NCI-H1436 treated with DMSO at 0.1 percent for 48 hours (cell line): Measurements from ENCODE around the gene STEAP3.

ENCODE experiments used
- DNase-seq: peaks from one replicate; lab custom pipeline; 2025; lab: John Stamatoyannopoulos, UW

Gene STEAP3

DNA sequence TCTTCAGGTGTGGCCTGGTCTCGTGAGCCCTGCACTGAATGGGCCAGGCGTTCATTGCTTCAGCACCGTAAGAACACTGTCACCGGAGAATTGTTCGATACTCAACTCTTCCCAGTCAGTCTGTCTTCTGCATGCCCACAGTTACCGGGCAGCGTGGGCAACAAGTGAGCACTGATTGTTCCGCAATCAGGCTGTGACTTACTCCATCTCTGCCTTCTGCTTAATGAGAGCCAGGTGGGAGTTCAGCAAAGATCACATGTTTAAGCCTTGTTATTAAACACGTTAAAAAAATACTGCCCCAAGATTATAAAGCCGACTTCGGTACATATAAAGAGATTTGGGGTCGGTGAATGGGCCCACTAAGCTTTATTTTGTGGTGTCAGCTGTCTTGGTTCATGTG, 3.7 kb downstream of the STEAP3 start:
- DNase-seq = no peak

DNA sequence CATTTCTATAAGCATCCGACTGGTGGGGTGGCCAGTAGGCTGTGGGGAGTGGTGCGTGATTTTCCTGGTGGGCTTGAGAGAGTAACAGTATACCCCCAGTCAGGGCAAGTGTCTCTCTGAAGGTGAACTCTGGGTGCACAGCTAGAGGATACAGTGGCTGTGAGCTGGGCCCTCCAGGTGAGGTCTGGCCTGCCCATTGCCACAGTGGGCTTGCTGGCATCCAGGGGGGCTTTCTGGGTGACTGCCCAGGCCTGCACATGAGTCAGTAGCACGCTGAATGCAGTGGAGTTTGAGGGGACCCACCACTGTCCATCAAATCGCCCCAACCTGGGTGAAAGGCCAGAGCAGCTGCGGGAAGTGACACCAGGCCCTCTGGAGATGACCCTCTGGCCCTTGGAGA, 4.5 kb downstream of the STEAP3 start:
- no peak for DNase-seq

DNA sequence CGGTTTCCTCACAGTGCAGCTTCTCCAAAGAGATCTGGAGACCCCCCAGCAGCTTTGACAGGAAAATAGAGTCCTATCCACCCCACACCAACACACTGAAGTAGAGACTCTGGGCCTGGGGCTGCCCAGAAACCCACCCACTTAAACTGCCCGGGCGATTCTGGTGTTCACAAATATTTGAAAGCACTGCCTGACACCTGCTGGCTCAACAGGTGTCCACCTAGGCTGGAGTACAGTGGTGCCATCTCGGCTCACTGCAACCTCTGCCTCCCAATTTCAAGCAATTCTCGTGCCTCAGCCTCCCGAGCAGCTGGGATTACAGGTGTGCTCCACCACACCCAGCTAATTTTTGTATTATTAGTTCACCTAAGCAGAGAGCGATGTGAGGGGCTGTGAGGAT, 5.3 kb downstream of the STEAP3 start:
- no peak for DNase-seq

DNA sequence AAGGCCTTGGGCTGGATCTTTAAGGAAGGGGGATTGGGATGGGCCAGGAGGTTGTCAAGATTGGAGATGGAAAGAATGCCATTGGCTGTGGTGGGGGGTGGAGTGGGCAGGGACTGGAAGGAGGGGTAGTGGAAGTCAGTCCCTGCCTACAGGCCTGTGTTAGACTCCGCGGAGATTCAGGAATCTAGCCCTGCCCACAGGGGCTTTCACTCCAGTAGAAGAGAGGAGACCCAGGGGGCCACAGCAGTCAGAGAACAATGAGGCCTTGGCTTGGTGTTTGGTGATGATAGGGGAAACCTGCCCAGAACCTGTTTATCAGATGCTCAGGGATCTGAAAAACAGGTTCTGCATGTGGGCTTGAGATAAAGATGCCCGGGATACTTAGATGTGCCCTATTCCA, 6.1 kb downstream of the STEAP3 start:
- no peak for DNase-seq

DNA sequence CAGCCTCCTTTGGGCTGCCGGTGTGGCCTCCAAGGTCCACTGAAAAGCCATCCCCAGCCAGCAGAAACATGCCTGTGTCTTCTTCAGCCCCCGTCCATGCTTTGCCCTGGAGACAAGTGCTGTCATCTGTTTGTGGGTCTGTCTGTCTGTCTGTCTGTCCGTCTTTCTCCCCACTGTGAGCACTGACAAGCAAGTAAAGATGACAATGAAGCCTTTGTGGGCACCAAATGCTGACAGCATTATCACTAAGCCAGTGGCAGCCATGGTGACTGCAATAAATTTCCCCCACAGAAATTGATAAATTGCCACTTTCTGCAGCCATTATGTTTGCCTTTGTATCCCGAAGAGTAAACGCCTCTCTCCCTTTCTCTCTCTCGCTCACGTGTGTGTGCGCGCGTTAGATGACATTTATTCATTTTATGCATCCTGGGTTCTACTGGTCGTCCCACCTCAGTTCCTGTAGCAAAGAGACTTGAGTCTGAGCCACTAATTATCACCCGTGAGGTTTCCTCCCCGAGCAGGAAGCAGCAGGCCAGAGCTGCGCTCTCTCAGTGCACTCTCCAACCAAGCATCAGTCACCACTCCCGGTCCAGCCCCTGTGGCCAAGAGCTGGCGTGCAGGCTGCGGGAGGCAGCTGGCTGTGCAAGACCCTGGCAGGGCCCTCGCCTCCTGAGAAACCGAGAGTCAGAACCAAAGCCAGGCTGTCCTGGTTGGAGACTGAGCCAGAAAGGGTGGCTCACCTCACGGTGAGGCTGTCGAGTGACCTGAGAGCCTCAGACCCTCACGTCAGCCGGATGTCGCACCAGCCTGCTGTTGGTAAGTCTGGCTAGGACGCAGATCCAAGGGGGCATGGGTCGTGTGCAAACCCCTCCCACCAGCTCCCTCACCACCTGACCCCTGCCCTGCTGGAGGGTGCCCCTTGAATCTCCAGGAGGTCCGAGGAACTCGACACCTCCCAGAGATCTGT, 6.9 kb downstream of the STEAP3 start:
- no peak for DNase-seq

DNA sequence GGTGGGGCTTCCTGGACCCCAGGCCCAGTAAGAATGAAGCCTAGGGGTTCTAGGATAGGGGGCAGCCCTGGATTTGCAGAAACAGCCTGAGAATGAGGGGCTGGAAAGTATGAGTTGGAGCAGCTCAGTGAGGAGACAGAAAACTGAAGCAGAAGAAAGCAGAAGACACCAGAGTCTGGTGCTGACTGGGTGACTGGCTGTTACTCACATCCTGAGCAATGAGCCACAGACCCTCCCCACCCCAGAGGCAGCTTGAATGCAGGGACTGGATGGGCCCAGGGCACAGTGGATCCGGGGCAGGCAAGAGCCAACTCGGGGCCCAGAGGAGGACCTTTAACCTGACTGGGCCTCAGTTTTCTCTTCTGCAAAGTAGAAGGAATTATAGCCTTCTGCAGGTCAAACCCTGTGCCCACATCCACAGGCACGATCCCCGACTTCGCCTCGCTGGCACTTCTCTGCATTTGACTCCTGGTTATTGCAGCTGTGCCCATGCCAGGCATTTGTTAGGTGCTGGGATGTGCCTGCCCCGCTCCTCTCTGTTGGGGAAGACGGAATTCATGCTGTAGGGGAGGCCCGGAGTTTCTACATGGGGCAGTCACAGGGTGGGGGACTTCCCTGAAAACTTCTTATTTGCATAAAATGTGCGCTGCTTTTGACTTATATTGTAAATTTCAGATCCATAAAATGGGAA, 8.5 kb downstream of the STEAP3 start:
- no peak for DNase-seq

DNA sequence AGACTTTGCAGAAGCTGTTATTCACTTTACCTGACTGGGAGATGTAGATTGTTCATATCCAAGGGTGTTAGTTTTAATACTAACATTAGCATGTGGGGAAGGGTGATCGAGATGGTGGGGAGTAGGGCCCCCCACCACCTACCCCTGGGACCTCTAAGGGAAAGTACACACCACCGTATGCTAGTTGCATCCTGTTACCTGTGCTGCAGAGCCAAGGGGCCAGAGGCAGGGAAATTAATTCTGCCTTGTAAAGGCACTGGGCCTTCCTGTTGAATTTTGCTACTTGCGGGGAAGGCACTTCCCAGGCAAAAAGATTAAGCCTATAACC, 9.0 kb downstream of the STEAP3 start:
- no peak for DNase-seq

DNA sequence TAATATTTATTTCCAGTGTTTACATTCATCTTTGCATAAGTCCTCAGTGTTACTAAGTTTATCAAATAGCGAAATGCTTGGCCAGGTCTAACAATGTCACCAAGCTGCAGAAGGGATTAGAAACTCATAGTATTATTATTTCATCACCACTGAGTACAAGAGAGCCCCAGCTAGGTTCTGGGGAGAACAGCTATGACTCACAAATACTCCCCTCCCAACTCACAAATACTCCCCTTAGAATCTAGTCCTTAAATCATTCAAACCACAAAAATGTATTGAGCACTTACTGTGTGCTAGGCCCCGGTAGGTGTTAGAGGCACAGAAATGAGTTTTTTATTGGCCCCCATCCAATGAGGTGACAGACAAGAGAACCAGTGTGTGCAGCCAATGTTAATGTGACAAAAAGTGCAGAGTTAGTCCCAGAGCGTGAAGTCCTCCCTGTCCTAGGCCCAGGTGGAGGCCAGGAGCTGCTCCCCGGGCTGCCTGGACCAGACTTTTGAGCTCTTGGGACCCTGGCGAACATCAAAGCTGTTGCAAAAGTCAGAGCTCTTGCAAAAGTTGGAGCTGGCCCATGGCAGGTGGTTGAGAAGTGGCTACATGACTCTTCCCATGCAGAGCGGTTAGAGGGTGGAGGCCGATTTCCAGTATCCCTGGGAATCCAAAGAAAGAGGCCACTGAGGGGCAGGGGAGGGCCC, 9.8 kb downstream of the STEAP3 start:
- DNase-seq = no peak

DNA sequence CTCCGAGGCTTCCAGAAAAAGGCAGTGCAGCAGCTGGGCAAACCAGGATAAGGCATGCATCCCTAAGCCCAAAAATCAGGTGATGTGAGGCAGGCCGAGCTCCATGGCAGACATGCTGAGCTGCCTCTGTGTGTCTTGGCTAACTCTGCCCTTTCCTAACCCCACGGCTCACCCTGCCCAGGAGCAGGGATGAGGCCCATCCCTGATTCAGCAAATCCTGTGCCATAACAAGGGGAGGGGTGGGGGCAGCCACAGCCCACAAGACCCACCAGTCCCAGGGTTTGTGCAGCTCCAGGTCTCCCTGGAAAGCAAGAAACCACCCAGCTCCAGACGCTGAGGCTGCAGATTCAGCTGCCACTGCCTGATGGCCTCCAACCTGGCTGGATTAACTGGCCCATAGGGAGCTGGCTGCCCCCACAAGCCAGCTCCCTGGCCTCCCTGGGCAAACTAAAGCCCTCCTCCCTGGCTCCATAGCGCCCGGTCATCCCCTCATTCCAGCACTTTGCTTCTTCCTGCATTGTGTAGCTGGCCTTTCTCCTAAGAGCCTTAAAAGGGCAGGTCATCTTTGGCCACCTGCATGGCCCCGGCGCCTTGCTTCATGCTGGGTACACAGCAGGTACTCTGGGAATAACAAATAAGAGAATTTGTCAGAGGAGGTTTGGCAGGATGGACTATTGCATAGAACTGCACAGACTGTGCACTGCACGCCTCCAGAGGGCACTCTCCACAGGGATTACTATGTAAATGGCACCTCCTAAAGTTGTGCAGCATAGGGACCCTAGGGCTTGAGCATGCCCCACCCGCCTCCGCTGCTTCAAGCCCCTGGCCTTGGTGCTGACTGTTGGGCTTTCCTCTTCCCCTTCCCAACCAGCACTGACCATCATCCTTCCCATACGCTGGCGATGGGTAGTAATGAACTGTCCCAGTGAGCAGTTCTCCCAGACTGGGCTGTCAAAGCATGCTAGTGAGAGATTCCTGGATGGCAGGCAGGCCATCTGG, 10.7 kb downstream of the STEAP3 start:
- no peak for DNase-seq

DNA sequence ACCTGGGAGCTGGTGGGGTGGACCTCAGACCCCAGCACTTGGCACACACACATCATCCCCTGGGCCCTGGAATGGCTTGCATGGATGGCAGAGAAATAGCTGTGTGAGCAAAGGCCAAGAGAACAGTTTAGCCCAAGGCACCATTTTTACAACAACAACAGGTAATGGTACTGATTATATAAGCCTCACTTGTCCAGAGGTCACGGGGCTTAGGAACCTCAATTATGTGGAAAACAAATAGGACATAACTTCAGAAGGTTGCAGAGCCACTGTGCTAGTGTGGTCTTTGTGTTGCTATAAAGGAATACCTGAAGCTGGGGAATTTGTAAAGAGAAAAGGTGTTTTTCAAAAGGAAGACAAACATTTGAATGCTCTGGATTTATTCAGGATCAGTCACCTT, 13.2 kb downstream of the STEAP3 start:
- no peak for DNase-seq

DNA sequence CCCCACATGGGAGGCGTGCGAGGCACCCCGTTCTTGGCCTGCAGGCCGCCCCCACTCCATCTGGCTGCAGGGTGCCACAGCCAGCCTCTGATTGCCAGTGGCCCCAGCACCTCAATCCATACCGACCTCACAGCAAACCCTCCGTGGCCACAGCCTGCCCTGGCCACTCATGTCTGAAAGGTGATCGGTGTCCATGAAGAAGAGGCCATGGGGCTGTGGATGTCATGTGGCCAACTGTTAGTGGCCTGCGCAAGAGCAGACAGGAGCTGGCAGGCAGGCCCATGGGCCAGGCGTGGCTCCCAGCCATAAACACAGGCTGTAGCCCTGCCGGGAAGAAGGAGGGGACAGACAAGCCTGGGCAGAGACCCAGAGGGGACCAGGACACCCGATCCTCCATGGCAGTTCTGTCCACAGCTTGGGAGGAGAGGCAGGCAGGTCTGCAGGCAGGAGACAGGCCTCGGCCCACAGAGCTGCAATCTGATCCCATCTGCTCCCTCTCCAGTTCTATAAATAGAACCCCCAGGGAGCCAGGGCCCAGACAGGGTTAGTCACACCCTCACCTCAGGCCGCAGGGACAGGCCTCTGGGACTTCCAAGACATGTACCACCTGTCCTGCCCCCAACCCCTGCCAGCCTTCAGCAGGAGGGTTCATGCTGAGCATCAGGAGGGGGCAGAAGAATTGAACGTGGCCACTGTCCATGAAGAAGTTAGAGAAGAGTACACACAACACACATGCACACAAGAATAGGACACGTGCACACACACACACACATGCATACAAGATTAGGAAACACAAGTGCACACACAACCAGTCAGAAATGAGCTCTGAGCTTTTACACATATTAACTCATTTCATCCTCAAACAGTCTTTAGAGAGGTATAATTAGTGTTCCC, 16.9 kb downstream of the STEAP3 start:
- peak; percentile 75 for DNase-seq

DNA sequence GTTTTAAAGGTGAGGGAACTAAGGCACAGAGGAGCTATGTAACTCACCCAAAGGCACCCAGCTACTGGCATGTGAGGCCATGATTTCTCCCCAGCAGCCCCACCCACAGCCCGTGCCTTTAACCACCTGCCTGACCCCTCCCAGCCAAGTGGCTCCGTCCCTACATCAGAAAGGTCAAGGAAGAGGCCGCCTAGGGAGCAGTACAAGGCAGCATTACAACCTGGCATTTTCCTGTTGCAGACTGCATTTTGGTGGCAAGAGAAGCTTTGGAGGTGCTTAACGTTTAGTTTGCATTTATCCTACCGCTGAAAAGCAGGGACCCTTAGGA, 17.5 kb downstream of the STEAP3 start:
- no peak for DNase-seq

DNA sequence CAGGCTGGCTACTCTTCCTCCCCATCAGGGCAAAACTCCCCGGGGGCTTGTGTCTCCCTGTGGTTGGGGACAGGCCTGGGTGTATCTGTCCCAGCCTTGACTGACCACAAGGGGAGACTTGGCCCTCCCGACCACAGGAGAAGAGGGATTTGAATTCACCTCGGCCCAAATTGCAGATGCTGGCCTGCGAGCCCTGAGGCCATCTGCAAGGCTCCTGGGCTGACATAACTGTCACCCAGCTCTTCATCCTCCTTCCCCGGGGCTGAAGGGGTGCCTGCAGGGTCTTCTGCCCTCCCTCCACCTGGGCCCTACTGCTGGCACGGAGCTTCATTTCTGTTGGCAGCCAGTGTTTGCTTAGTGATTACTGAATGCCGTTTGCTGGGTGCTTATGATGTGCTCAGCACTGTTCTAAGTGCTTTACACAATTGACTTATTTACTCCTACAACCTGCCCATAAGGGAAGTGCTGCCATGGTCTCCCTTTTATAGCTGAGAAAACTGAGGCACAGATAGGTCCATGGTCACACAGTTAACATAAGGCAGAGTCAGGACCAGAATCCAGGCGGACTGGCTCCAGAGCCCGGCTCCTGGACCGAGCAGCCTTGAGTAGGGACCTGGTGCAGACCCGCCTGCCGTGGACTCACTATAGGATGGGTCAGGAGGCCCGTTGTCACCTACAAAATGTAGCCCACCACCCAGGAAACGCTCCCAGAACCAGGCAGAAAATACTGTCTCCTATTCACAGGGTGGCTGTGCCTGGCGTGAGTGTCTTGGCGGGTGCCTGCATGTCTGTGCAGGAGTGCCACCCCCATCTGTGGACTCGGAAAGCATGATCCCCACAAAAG, 18.9 kb downstream of the STEAP3 start:
- DNase-seq = peak; percentile 93

DNA sequence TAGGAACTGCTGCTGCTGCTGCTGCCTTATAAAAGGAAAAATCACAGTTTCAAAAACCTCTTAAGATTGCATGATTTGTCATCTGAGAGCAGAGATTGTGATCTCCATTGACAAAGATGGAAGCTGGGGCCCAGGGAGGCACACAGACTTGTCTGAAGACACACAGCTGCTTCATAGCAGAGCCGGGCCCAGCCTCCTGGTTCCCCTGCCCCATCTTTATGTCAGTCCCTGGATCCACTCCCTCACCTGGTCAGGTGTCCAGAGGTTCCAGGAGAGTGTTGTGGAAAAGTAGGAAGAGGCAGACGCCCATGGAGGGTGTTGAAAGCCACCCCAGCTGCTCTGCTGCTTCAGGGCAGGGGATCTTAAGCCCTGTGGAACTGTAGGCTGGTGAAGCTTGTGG, 20.0 kb downstream of the STEAP3 start:
- DNase-seq = no peak

DNA sequence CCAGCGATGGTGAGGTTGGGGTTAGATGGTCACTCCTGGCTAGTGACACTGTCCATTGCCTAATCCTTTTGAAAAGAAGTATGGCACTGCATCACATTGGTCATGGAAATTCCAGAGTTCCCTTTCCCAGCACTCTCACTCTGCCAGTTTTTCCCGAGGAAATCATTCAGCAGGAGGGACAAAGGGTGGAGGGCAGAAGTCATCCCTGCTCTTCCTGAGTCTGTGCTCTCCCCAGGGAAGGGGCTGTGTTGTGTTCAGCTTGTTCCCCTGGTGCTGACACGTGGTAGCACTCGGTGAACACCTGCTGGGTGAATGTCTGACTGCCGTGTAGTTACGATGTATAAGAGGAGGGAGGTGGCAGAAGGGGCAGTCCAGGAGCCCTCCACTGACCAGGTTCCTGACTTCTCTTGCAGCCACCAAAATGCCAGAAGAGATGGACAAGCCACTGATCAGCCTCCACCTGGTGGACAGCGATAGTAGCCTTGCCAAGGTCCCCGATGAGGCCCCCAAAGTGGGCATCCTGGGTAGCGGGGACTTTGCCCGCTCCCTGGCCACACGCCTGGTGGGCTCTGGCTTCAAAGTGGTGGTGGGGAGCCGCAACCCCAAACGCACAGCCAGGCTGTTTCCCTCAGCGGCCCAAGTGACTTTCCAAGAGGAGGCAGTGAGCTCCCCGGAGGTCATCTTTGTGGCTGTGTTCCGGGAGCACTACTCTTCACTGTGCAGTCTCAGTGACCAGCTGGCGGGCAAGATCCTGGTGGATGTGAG, 21.6 kb downstream of the STEAP3 start:
- no peak for DNase-seq

DNA sequence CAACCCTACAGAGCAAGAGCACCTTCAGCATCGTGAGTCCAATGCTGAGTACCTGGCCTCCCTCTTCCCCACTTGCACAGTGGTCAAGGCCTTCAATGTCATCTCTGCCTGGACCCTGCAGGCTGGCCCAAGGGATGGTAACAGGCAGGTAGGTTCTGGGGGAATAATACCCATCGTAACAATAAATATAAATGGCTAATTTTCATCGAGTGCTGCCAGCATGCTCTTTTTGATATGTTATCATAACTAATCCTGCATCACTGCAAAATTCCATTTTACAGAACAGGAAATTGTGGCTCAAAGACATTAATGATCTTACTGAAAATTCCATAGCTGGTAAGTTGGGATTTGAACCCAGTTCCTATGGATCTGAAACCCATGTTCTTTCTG, 22.2 kb downstream of the STEAP3 start:
- DNase-seq = no peak

DNA sequence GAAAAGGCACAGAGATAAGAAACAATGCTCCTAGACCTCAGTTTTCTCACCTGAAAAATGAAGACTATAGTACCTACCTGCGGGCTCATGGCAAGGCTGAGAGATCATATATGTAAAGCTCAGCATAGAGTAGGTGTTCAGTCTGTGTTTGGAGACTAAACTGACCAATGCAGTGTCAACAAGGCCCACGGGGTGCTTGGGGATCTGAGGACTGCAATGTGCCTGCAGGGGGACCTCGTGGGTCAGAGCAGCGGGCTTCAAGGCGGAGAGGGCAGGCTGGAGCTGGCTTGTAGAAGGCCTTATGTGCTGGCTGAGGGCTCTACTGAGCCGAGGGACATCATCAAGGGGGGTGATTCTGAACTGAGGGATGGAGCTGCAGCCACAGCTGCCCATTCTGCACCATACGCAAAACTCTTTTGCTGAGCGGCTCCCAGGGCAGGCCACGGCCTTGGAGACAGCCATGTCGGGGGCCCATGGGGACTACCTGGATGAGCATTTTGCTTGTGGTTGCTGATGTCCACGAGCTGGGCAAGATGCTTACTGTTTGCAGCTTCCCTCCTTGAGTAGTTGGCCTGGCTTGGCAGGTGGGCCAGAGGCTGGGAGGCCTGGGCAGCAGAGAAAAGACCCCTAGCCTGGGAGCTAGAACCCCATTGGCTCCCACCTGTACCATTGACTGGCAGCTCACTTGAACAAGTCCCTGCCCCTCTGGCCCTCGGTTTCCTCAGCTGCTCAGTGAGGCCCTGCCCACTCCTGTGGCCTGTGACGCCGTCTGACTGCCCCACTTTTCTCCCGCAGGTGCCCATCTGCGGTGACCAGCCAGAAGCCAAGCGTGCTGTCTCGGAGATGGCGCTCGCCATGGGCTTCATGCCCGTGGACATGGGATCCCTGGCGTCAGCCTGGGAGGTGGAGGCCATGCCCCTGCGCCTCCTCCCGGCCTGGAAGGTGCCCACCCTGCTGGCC, 23.5 kb downstream of the STEAP3 start:
- no peak for DNase-seq

DNA sequence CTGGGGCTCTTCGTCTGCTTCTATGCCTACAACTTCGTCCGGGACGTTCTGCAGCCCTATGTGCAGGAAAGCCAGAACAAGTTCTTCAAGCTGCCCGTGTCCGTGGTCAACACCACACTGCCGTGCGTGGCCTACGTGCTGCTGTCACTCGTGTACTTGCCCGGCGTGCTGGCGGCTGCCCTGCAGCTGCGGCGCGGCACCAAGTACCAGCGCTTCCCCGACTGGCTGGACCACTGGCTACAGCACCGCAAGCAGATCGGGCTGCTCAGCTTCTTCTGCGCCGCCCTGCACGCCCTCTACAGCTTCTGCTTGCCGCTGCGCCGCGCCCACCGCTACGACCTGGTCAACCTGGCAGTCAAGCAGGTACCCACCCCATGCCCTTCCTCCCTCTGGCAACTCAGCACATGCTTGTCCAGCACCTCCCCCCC, 24.2 kb downstream of the STEAP3 start:
- no peak for DNase-seq
